ENCODE results near the gene ITSN2. TPM values are rescaled to one million over a fixed set of nuclear protein-coding genes. Genes with fewer than 3 reads are reported as not detected.

The ITSN2 gene
- polyA plus RNA-seq, 10 donors, result 14.4 to 23.3 (median 19.7) TPM

GRCh38 chr2:24272161-24272802, 88.1 kb downstream of the ITSN2 start:
- DNase-seq, result no peak

- DNase-seq, result no peak
Observed at GRCh38 chr2:24269265-24269664, 91.1 kb downstream of the ITSN2 start.

GRCh38 chr2:24265212-24265611, 95.1 kb downstream of the ITSN2 start:
- DNase-seq, result no peak

GRCh38 chr2:24262421-24262970, 97.8 kb downstream of the ITSN2 start:
- DNase-seq, result peak in 1 of 3 donors; percentile 11

- no peak for DNase-seq
Observed at GRCh38 chr2:24261441-24261840, 98.9 kb downstream of the ITSN2 start.

- DNase-seq, result peak in 2 of 3 donors; percentile 55 to 72
Observed at GRCh38 chr2:24259316-24259715, 101.0 kb downstream of the ITSN2 start.

- no peak for DNase-seq
Observed at GRCh38 chr2:24258718-24259117, 101.6 kb downstream of the ITSN2 start.

GRCh38 chr2:24253303-24253919, 106.9 kb downstream of the ITSN2 start:
- no peak for DNase-seq

- no peak for DNase-seq
Observed at GRCh38 chr2:24247592-24247991, 112.7 kb downstream of the ITSN2 start.

GRCh38 chr2:24247164-24247563, 113.2 kb downstream of the ITSN2 start:
- no peak for DNase-seq

GRCh38 chr2:24245986-24246776, 114.2 kb downstream of the ITSN2 start:
- no peak for DNase-seq

GRCh38 chr2:24241528-24241927, 118.8 kb downstream of the ITSN2 start:
- no peak for DNase-seq

- DNase-seq, result no peak
Observed at GRCh38 chr2:24239553-24239952, 120.8 kb downstream of the ITSN2 start.

- no peak for DNase-seq
Observed at GRCh38 chr2:24238158-24238557, 122.2 kb downstream of the ITSN2 start.

GRCh38 chr2:24237313-24237712, 123.0 kb downstream of the ITSN2 start:
- no peak for DNase-seq

GRCh38 chr2:24233321-24233720, 127.0 kb downstream of the ITSN2 start:
- DNase-seq, result no peak

GRCh38 chr2:24231461-24231881, 128.9 kb downstream of the ITSN2 start:
- peak in 1 of 3 donors; percentile 9 for DNase-seq

GRCh38 chr2:24228470-24228869, 131.9 kb downstream of the ITSN2 start:
- DNase-seq, result peak in 1 of 3 donors; percentile 16

GRCh38 chr2:24225499-24226242, 134.7 kb downstream of the ITSN2 start:
- DNase-seq, result peak in 1 of 3 donors; percentile 10

GRCh38 chr2:24222946-24223345, 137.4 kb downstream of the ITSN2 start:
- DNase-seq, result no peak

GRCh38 chr2:24221343-24222050, 138.8 kb downstream of the ITSN2 start:
- DNase-seq, result no peak

All from muscle of back (tissue), 11 donors.